OCI-LY1 (cell line): ENCODE results near the gene ADA.

Experiments used
- EZH2 ChIP-seq: fragments of 200-600 bp; sonication (generic), shearing (Covaris generic); IDR thresholded peaks from 2 replicates; pipeline ENCODE4 v1.8.0; 2017; ENCODE audit warnings: borderline replicate concordance, mixed run types, mild to moderate bottlenecking, antibody characterized with exemption, low read length, moderate library complexity, mixed read lengths
- TF ChIP-seq, protein P1 (sequence below): fragments of 200-600 bp; sonication (generic), shearing (Covaris generic); IDR thresholded peaks from 2 replicates; pipeline ENCODE4 v1.5.1; 2017; ENCODE audit warnings: mild to moderate bottlenecking, antibody characterized with exemption, low read length, moderate library complexity, mixed read lengths

DNA sequence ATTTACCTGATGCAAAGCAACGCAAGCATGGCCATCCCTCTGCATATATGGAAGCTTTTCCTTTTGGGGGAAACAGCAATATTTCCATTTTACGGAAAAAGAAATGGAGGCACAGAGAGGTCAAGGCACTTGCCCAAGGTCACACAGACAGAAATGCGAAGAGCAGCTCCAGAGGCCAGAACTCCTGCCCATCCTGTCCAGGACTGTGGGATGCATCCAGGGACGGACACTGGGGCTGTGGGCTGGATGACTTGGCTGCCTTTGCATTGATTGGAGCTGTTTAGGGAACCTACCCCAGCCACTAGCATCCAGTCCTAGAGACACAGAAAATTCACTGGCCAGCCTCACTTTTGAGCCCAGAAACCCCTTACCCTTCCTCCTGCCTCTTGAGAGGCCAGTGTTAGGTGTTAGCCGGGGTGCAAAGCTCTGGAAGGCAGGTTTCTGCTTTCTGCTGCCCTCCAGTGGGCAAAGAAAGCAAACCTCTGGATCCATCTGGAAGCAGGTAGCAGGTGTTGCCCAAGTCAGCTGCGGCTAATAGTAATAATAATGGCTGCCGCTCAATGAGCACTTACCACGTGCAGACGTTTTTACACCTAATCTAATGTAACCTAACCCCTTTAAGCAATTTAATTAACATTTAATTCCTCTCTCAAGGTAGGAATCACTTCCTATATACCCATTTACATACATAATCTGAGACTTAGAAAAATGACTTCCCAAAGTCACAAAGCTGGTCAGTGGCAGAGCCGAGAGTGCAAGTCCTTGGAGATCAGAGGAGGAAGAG is 32.0 kb upstream of the ADA start:
- TF ChIP-seq, protein P1, sequence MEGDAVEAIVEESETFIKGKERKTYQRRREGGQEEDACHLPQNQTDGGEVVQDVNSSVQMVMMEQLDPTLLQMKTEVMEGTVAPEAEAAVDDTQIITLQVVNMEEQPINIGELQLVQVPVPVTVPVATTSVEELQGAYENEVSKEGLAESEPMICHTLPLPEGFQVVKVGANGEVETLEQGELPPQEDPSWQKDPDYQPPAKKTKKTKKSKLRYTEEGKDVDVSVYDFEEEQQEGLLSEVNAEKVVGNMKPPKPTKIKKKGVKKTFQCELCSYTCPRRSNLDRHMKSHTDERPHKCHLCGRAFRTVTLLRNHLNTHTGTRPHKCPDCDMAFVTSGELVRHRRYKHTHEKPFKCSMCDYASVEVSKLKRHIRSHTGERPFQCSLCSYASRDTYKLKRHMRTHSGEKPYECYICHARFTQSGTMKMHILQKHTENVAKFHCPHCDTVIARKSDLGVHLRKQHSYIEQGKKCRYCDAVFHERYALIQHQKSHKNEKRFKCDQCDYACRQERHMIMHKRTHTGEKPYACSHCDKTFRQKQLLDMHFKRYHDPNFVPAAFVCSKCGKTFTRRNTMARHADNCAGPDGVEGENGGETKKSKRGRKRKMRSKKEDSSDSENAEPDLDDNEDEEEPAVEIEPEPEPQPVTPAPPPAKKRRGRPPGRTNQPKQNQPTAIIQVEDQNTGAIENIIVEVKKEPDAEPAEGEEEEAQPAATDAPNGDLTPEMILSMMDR: no peak
- no peak for TF ChIP-seq EZH2
